GM12878 (cell line): Measurements from ENCODE around the gene DYNC2H1. TPM values are rescaled to one million over a fixed set of nuclear protein-coding genes. Genes with fewer than 3 reads are reported as not detected.

Experiments used
- ATAC-seq: fragments of 200-7000 bp; cut with Tn5 transposase; 3 replicates; pipeline ENCODE4 v1.9.1; 2020; ENCODE audit warnings: mild to moderate bottlenecking, moderate library complexity
- BruUV-seq: library from RNA; stranded (reverse); fragments of 400-500 nt; replicated peaks from 2 replicates; lab custom pipeline; 2021; lab: Mats Ljungman, UMichigan
- CTCF ChIA-PET: fragments of 300-600 bp; sonication (Branson Sonifier 250); formaldehyde crosslinking; extraction: SDS; loops from one replicate; lab custom pipeline; 2021; ENCODE audit warnings: inconsistent platforms; lab: Yijun Ruan, JAX
- POLR2A ChIA-PET: fragments of 350-600 bp; formaldehyde crosslinking; extraction: SDS; loops from one replicate; lab custom pipeline; 2021; ENCODE audit warnings: inconsistent platforms; lab: Charles Lee
- RAD21 ChIA-PET: fragments of 300-600 bp; sonication (Branson Sonifier 250); formaldehyde crosslinking; loops from one replicate; lab custom pipeline; 2023; ENCODE audit warnings: antibody characterized with exemption; ENCODE audit not compliant: unreplicated experiment; lab: Charles Lee
- SMC1A ChIA-PET: fragments of 300-600 bp; sonication (Branson Sonifier 250); formaldehyde crosslinking; loops from one replicate; lab custom pipeline; 2023; ENCODE audit not compliant: unreplicated experiment, uncharacterized antibody; lab: Charles Lee
- DNase-seq: peaks from one replicate; pipeline ENCODE4 v3.0.0-alpha.2; 2011; ENCODE audit warnings: low read depth, low spot score
- FAIRE-seq: peaks from 3 replicates; lab custom pipeline; 2011; peaks lifted over from hg19 to GRCh38; lab: Jason Lieb, UNC
- H2AFZ ChIP-seq: 2 replicates; pipeline ENCODE4 v1.6.0; 2011; ENCODE audit warnings: low read depth, low read length, control low read depth; ENCODE audit not compliant: control insufficient read depth
- H3K27ac ChIP-seq: 2 replicates; pipeline ENCODE4 v1.5.1; 2011; ENCODE audit warnings: control low read depth; ENCODE audit not compliant: control insufficient read depth, insufficient read depth
- H3K27me3 ChIP-seq, 2 experiments: replicated peaks in 1 of 2; 2 replicates each; pipeline versions ENCODE4 v1.6.0 to v1.6.1; 2011; ENCODE audit warnings: low read length in 1 of 2; ENCODE audit not compliant: control insufficient read depth in 2 of 2, insufficient read depth in 2 of 2
- H3K36me3 ChIP-seq, 2 experiments: 2 replicates each; pipeline ENCODE4 v1.5.1; 2011; ENCODE audit warnings: low read length in 1 of 2; ENCODE audit not compliant: control insufficient read depth in 2 of 2, insufficient read depth in 2 of 2
- H3K4me1 ChIP-seq: 2 replicates; pipeline ENCODE4 v1.6.1; 2011; ENCODE audit warnings: mild to moderate bottlenecking, low read length, moderate library complexity, mixed read lengths; ENCODE audit not compliant: control insufficient read depth, insufficient read depth
- H3K4me2 ChIP-seq: 2 replicates; pipeline ENCODE4 v1.6.0; 2011; ENCODE audit warnings: control low read depth; ENCODE audit not compliant: control insufficient read depth, insufficient read depth
- H3K4me3 ChIP-seq: fragments of 200-600 bp; sonication (generic); 2 replicates; pipeline ENCODE4 v1.5.1; 2016
- H3K79me2 ChIP-seq: 2 replicates; pipeline ENCODE4 v1.6.0; 2011; ENCODE audit warnings: low read length; ENCODE audit not compliant: control insufficient read depth, insufficient read depth
- H3K9ac ChIP-seq: 2 replicates; pipeline ENCODE4 v1.8.0; 2011; ENCODE audit warnings: low read length, control low read depth, mixed read lengths; ENCODE audit not compliant: control insufficient read depth, insufficient read depth
- H3K9me3 ChIP-seq: replicated peaks from 3 replicates; pipeline ENCODE4 v1.5.1; 2011; ENCODE audit warnings: mild to moderate bottlenecking, low read length; ENCODE audit not compliant: control insufficient read depth, insufficient read depth
- H4K20me1 ChIP-seq: 2 replicates; pipeline ENCODE4 v1.6.0; 2011; ENCODE audit not compliant: control insufficient read depth, insufficient read depth
- BHLHE40 ChIP-seq, 2 experiments: fragments of 450-650 bp in 1 of 2; IDR thresholded peaks; 2 replicates each; pipeline ENCODE4 v1.6.1; 2011 to 2017; ENCODE audit warnings: low read depth in 2 of 2, borderline replicate concordance in 1 of 2, improper control_type of control experiment in 1 of 2, low read length in 1 of 2, mild to moderate bottlenecking in 1 of 2
- CHD2 ChIP-seq: IDR thresholded peaks from 2 replicates; pipeline ENCODE4 v1.6.1; 2011; ENCODE audit warnings: low read depth, low read length, improper control_type of control experiment, borderline replicate concordance
- NFYB ChIP-seq: IDR thresholded peaks from 2 replicates; pipeline ENCODE4 v1.6.1; 2011; ENCODE audit warnings: low read depth, mild to moderate bottlenecking, low read length, improper control_type of control experiment, moderate library complexity; ENCODE audit not compliant: insufficient read depth
- SMARCA5 ChIP-seq: fragments of 450-650 bp; IDR thresholded peaks from 2 replicates; pipeline ENCODE4 v1.6.1; 2017; ENCODE audit warnings: mild to moderate bottlenecking
- SPI1 ChIP-seq: IDR thresholded peaks from 2 replicates; pipeline ENCODE4 v1.6.1; 2011; ENCODE audit warnings: low read depth, mild to moderate bottlenecking, low read length, moderate library complexity, borderline replicate concordance; ENCODE audit not compliant: insufficient read depth
- SUPT20H ChIP-seq: IDR thresholded peaks from 2 replicates; pipeline ENCODE4 v1.6.1; 2011; ENCODE audit warnings: low read depth, mild to moderate bottlenecking, low read length, moderate library complexity, borderline replicate concordance; ENCODE audit not compliant: control insufficient read depth
- TAF1 ChIP-seq: IDR thresholded peaks from 2 replicates; pipeline ENCODE4 v1.6.1; 2011; ENCODE audit warnings: mild to moderate bottlenecking, low read depth, low read length, borderline replicate concordance
- WGBS: methylation state at CpG from one replicate; pipeline ENCODE4 v1.1.6; 2016; ENCODE audit warnings: low lambda C conversion rate; ENCODE audit not compliant: insufficient replicate concordance, insufficient coverage; ENCODE audit errors: missing lambda C conversion rate; 5-methylcytosine and 5-hydroxymethylcytosine counted together
- in situ Hi-C: fragments of 300-500 bp; cut with MboI; formaldehyde crosslinking; loops from 9 replicates; pipeline ENCODE4 v1.14.3; 2018; ENCODE audit warnings: mixed read lengths
- intact Hi-C: fragments of 100-400 bp; cut with micrococcal nuclease; formaldehyde crosslinking; loops from one replicate; pipeline ENCODE4 v1.14.2; 2022; ENCODE audit not compliant: unreplicated experiment
- polyA plus RNA-seq, 11 experiments: library from polyadenylated mRNA; depleted of rRNA in 4 of 11; unstranded in 6 of 11; stranded (reverse) in 5 of 11; fragments of >200 nt; fragmentation: Nextera tagmentation in 4 of 11; fragmentation: Illumina TruSeq in 1 of 11; extraction: Ambion mirVana in 4 of 11; extraction: Trizol in 1 of 11; gene quantifications; 1 replicate in 1 of 11; 2 replicates in 10 of 11; pipeline versions ENCODE4 v1.2.1 to v1.2.3, GENCODE V29; 2011 to 2016; ENCODE audit warnings: inconsistent platforms in 2 of 11, missing spikeins in 2 of 11, low read depth in 1 of 11
- total RNA-seq, 4 experiments: library from RNA; depleted of rRNA in 3 of 4; stranded (reverse); fragments of >200 nt in 3 of 4; fragmentation: Illumina TruSeq in 1 of 4; extraction: Trizol in 1 of 4; gene quantifications; 2 replicates each; pipeline versions ENCODE4 v1.2.1 to v1.2.3, GENCODE V29; 2013 to 2021
- TF ChIP-seq, protein P1 (sequence below): IDR thresholded peaks from 2 replicates; pipeline ENCODE4 v1.6.1; 2012; ENCODE audit warnings: improper control_type of control experiment, low read depth, low read length; ENCODE audit not compliant: insufficient replicate concordance
- TF ChIP-seq, protein P2 (sequence below): IDR thresholded peaks from 2 replicates; pipeline ENCODE4 v1.6.1; 2012; ENCODE audit warnings: low read depth, low read length, improper control_type of control experiment
- TF ChIP-seq, protein P3 (sequence below): fragments of 150-350 bp; IDR thresholded peaks from 2 replicates; pipeline ENCODE4 v1.6.1; 2014; ENCODE audit warnings: mild to moderate bottlenecking, low read depth, low read length

DYNC2H1 gene
- total and polyA plus RNA-seq, 10 of the 15 experiments (the other 5 are each of a cell fraction or from before 2014, with no cell fraction given): 0.12 to 3.9 (median 0.23) TPM; not detected in 2

DNA sequence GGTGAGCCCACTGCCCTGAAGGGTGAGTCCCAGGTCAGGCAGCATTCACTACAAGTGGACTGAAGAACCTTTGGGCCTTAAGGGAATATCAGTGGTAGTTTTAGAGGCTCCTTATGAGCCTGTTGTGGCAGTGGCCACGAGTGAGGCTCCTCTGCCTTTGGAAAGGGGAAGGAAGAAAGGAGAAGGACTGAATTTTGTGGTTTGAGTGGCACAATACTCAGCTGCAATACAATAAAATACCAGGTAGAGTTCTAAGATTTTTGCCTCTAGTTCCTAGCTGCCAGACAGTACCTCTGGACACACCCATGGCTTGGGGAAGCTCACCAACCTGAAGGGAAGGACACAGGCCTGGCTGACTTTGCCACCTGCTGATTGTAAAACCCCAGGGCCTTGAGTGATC, 260.9 kb downstream of the DYNC2H1 start:
- ChIA-PET SMC1A (no interaction called here), RAD21 (no interaction called here), CTCF (no interaction called here), POLR2A (no interaction called here)
- Histone ChIP-seq H3K27ac (no peak overlapping the region), H3K9ac (no peak overlapping the region), H3K4me2 (no peak overlapping the region), H3K9me3 (no peaks in the 10 kb centered on the region; the same call in 2 of the 3 replicates), H4K20me1 (no peaks in the 10 kb centered on the region), H2AFZ (no peak overlapping the region), H3K4me1 (no peaks in the 10 kb centered on the region), H3K79me2 (no peaks in the 10 kb centered on the region), H3K36me3 (no peaks in the 10 kb centered on the region), H3K4me3 (no peak overlapping the region)
- intact Hi-C loops: no loop called here
- FAIRE-seq (no peak), DNase-seq (no peak), ATAC-seq (no peak)
- BruUV-seq: no TSS peak
- WGBS: 0% methylated on average over 1 of the region's 1 CpG
- in situ Hi-C loops: no loop called here
- TF ChIP-seq SMARCA5: no peak
- TF ChIP-seq SPI1: no peak
- TF ChIP-seq, all 136 proteins: peak for 0
- no peaks in the 10 kb centered on the region for H3K27me3 ChIP-seq

DNA sequence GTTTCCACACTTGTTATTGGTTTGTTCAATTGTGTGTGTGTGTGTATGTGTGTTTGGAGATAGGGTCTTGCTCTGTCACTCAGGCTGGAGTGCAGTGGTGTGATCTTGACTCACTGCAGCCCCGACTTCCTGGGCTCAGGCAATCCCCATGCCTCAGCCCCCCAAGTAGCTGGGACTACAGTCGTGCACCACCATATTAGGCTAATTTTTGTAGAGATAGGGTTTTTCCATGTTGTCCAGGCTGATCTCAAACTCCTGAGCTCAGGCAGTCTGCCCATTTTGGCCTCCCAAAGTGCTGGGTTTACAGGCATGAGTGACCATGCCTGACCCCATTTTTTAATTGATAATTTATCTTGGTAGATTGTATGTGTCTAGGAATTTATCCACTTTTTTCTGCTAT, 263.7 kb downstream of the DYNC2H1 start:
- BruUV-seq: no TSS peak
- no peak for DNase-seq
- ATAC-seq: no peak
- no peaks in the 10 kb centered on the region for H3K27me3 ChIP-seq
- POLR2A ChIA-PET: no interaction called here
- WGBS: 4% methylated on average over 2 of the region's 2 CpGs
- in situ Hi-C loops (no loop called here), intact Hi-C loops (no loop called here)
- SMC1A ChIA-PET: no interaction called here
- no peak overlapping the region for H3K27ac ChIP-seq
- RAD21 ChIA-PET: no interaction called here
- H3K4me3 ChIP-seq: no peak overlapping the region
- H3K79me2 ChIP-seq: no peaks in the 10 kb centered on the region
- no peak for FAIRE-seq
- no peak overlapping the region for H3K9ac ChIP-seq
- no peak overlapping the region for H2AFZ ChIP-seq
- no peaks in the 10 kb centered on the region for H3K36me3 ChIP-seq
- H4K20me1 ChIP-seq: no peaks in the 10 kb centered on the region
- CTCF ChIA-PET: no interaction called here
- no peaks in the 10 kb centered on the region; the same call in 2 of the 3 replicates for H3K9me3 ChIP-seq
- no peak overlapping the region for H3K4me2 ChIP-seq
- H3K4me1 ChIP-seq: no peaks in the 10 kb centered on the region
- TF ChIP-seq CHD2 (no peak), NFYB (no peak), TAF1 (no peak), SUPT20H (no peak), BHLHE40 (IDR thresholded peaks at IDR 0.05; ENCODE audit: borderline replicate concordance in 1 of 2, low read depth in 2 of 2, low read length in 1 of 2) (no peak)
- TF ChIP-seq, protein P1, sequence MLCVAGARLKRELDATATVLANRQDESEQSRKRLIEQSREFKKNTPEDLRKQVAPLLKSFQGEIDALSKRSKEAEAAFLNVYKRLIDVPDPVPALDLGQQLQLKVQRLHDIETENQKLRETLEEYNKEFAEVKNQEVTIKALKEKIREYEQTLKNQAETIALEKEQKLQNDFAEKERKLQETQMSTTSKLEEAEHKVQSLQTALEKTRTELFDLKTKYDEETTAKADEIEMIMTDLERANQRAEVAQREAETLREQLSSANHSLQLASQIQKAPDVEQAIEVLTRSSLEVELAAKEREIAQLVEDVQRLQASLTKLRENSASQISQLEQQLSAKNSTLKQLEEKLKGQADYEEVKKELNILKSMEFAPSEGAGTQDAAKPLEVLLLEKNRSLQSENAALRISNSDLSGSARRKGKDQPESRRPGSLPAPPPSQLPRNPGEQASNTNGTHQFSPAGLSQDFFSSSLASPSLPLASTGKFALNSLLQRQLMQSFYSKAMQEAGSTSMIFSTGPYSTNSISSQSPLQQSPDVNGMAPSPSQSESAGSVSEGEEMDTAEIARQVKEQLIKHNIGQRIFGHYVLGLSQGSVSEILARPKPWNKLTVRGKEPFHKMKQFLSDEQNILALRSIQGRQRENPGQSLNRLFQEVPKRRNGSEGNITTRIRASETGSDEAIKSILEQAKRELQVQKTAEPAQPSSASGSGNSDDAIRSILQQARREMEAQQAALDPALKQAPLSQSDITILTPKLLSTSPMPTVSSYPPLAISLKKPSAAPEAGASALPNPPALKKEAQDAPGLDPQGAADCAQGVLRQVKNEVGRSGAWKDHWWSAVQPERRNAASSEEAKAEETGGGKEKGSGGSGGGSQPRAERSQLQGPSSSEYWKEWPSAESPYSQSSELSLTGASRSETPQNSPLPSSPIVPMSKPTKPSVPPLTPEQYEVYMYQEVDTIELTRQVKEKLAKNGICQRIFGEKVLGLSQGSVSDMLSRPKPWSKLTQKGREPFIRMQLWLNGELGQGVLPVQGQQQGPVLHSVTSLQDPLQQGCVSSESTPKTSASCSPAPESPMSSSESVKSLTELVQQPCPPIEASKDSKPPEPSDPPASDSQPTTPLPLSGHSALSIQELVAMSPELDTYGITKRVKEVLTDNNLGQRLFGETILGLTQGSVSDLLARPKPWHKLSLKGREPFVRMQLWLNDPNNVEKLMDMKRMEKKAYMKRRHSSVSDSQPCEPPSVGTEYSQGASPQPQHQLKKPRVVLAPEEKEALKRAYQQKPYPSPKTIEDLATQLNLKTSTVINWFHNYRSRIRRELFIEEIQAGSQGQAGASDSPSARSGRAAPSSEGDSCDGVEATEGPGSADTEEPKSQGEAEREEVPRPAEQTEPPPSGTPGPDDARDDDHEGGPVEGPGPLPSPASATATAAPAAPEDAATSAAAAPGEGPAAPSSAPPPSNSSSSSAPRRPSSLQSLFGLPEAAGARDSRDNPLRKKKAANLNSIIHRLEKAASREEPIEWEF: no peak
- TF ChIP-seq, protein P2, sequence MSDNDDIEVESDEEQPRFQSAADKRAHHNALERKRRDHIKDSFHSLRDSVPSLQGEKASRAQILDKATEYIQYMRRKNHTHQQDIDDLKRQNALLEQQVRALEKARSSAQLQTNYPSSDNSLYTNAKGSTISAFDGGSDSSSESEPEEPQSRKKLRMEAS: no peak
- TF ChIP-seq, protein P3, sequence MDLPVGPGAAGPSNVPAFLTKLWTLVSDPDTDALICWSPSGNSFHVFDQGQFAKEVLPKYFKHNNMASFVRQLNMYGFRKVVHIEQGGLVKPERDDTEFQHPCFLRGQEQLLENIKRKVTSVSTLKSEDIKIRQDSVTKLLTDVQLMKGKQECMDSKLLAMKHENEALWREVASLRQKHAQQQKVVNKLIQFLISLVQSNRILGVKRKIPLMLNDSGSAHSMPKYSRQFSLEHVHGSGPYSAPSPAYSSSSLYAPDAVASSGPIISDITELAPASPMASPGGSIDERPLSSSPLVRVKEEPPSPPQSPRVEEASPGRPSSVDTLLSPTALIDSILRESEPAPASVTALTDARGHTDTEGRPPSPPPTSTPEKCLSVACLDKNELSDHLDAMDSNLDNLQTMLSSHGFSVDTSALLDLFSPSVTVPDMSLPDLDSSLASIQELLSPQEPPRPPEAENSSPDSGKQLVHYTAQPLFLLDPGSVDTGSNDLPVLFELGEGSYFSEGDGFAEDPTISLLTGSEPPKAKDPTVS: no peak
